SU-DHL-6 (cell line): ENCODE data around the gene RING1.

Experiments used
- H2AFZ ChIP-seq: fragments of 200-600 bp; sonication (generic); 2 replicates; pipeline ENCODE4 v1.6.1; 2014; ENCODE audit warnings: low read depth, mild to moderate bottlenecking, moderate library complexity, mixed read lengths, antibody characterized with exemption, low read length; ENCODE audit not compliant: severe bottlenecking
- H3F3A ChIP-seq: fragments of 200-600 bp; shearing (Covaris generic); 2 replicates; pipeline ENCODE4 v1.6.0; 2016; ENCODE audit warnings: antibody characterized with exemption, mild to moderate bottlenecking; ENCODE audit not compliant: insufficient read depth
- H3K27ac ChIP-seq: fragments of 200-600 bp; sonication (generic); 2 replicates; pipeline ENCODE4 v1.5.1; 2016; ENCODE audit warnings: low read depth, mild to moderate bottlenecking, low read length, moderate library complexity, mixed read lengths
- H3K27me3 ChIP-seq: fragments of 200-600 bp; sonication (generic), shearing (Covaris generic); 2 replicates; pipeline ENCODE4 v1.6.0; 2014; ENCODE audit warnings: mild to moderate bottlenecking, low read length
- H3K36me3 ChIP-seq: fragments of 200-600 bp; sonication (generic); 2 replicates; pipeline ENCODE4 v1.6.1; 2014; ENCODE audit warnings: mild to moderate bottlenecking, low read length, mixed read lengths
- H3K4me2 ChIP-seq: fragments of 300-600, 200-600 bp; shearing (Covaris generic), sonication (generic); 2 replicates; pipeline ENCODE4 v1.6.0; 2014; ENCODE audit warnings: low read length, low read depth, mild to moderate bottlenecking; ENCODE audit not compliant: poor library complexity, severe bottlenecking
- H3K4me3 ChIP-seq: fragments of 200-600 bp; sonication (generic); 2 replicates; pipeline ENCODE4 v1.5.1; 2014; ENCODE audit warnings: antibody characterized with exemption, low read length, mild to moderate bottlenecking, mixed read lengths; ENCODE audit not compliant: insufficient read depth, poor library complexity, severe bottlenecking
- H3K79me2 ChIP-seq: fragments of 200-600 bp; sonication (generic); 2 replicates; pipeline ENCODE4 v1.6.1; 2014; ENCODE audit warnings: mild to moderate bottlenecking, low read length, moderate library complexity; ENCODE audit not compliant: insufficient read depth
- H3K9ac ChIP-seq: fragments of 200-600 bp; sonication (generic); 2 replicates; pipeline ENCODE4 v1.7.0; 2014; ENCODE audit warnings: mild to moderate bottlenecking, low read length
- H3K9me2 ChIP-seq: fragments of 200-600 bp; sonication (generic); replicated peaks from 2 replicates; pipeline ENCODE4 v1.6.1; 2014; ENCODE audit warnings: low read length; ENCODE audit not compliant: insufficient read depth
- H3K9me3 ChIP-seq: fragments of 200-600 bp; sonication (generic); 2 replicates; pipeline ENCODE4 v1.6.1; 2014; ENCODE audit warnings: low read length, mixed read lengths; ENCODE audit not compliant: insufficient read depth
- H4K20me1 ChIP-seq: fragments of 200-600 bp; sonication (generic); 2 replicates; pipeline ENCODE4 v1.6.1; 2014; ENCODE audit warnings: low read depth, mild to moderate bottlenecking, antibody characterized with exemption, low read length, moderate library complexity, mixed read lengths
- CTCF ChIP-seq: fragments of 200-600 bp; sonication (generic); IDR thresholded peaks from one replicate; pipeline ENCODE4 v1.5.1; 2017; ENCODE audit warnings: antibody characterized with exemption, mild to moderate bottlenecking, low read length, moderate library complexity; ENCODE audit not compliant: insufficient read depth, poor library complexity, severe bottlenecking
- EZH2phosphoT487 ChIP-seq: fragments of 200-600 bp; sonication (generic), shearing (Covaris generic); conservative IDR thresholded peaks from 2 replicates; pipeline ENCODE4 v1.6.1; 2018; ENCODE audit warnings: mild to moderate bottlenecking, antibody characterized with exemption, low read length, moderate library complexity, mixed read lengths

Gene RING1

DNA sequence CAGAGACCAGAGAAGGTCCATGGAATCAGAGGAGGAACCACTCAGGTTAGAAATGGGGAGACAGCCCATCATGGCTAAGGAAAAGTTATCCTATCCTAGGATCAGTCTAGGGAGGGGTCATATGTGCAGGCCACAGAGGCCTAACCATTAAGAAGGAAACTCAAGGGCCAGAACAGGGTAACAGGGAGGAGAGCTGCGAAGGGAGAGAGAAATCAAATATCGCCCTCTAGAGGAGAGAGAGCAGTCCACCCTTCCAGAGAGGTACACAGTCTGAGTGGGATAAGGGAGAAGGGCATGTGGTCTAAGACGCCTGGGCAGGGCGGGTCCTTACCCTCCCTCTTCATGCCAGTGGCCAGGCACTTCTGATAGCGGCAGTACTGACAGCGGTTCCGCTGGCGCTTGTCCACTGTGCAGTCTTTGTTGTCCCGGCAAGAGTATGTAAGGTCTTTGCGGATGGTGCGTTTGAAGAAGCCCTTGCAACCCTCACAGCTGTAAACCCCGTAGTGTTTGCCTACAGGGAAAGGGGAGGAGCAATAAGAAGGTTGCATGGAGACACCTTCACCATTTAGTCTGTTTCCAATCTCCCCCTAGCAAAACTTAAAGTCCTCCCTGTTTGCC, 10.8 kb upstream of the RING1 start:
- H3K36me3 ChIP-seq, result peaks cover 10% of the 10 kb centered on the region
- no peaks in the 10 kb centered on the region for H3K9me2 ChIP-seq
- no peak overlapping the region for H3K4me2 ChIP-seq
- H3K9me3 ChIP-seq, result no peaks in the 10 kb centered on the region
- H3K27ac ChIP-seq, result no peak overlapping the region
- H3K79me2 ChIP-seq, result peaks cover 33% of the 10 kb centered on the region
- no peaks in the 10 kb centered on the region for H4K20me1 ChIP-seq
- H3K9ac ChIP-seq, result no peak overlapping the region
- no peak overlapping the region for H3K4me3 ChIP-seq
- H3F3A ChIP-seq, result peaks cover 25% of the 10 kb centered on the region
- H3K27me3 ChIP-seq, result no peaks in the 10 kb centered on the region
- TF ChIP-seq CTCF (peak; percentile 97), EZH2phosphoT487 (no peak)
- no peak overlapping the region for H2AFZ ChIP-seq

- Histone ChIP-seq H3K36me3 (peaks cover 13% of the 10 kb centered on the region), H3K9ac (no peak overlapping the region), H3K79me2 (peaks cover 33% of the 10 kb centered on the region), H2AFZ (no peak overlapping the region), H3K27ac (0 out of 2 replicates have a peak overlapping the region, but pooled peaks have one; percentile 2), H3K4me3 (no peak overlapping the region), H4K20me1 (no peaks in the 10 kb centered on the region), H3F3A (peaks cover 30% of the 10 kb centered on the region), H3K9me3 (no peaks in the 10 kb centered on the region), H3K4me2 (peak overlapping the region; percentile 73), H3K9me2 (no peaks in the 10 kb centered on the region), H3K27me3 (no peaks in the 10 kb centered on the region)
- TF ChIP-seq EZH2phosphoT487 (no peak), CTCF (no peak)
Observed at GRCh38 chr6:33198159-33198852, 10.0 kb upstream of the RING1 start.

DNA sequence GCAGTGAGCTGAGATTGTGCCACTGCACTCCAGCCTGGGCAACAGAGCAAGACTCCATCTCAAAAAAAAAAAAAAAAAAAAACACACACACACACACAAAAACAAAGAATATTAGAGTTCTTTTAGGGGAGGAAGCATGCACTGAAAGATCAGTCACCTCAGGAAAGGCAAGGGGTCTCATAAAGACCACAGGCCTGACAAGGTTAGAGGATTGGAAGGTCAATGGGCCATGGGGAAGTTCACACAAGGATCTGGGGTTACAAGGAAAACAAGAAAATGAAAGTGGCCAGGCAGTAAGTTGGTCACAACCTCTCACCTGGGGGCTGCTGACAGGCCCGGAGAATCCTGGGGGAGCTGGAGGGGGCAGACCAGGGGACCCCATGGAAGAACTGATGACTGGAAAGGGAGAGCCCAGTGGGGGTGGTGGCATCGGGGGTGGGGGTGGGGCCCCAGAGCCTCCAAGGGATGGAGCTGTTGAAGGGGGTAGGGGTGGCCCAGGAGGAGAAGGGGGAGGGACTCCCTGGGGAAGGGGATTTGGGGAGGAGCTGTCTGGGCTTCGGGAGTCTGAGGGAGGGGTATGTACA, 9.4 kb upstream of the RING1 start:
- Histone ChIP-seq H3K9ac (peak overlapping the region; percentile 85), H3K27ac (peak overlapping the region; percentile 83; the same call in 1 of the 2 replicates), H2AFZ (no peak overlapping the region), H3K36me3 (peaks cover 13% of the 10 kb centered on the region), H3F3A (peaks cover 37% of the 10 kb centered on the region), H3K4me3 (peak overlapping the region; percentile 97), H3K4me2 (peak overlapping the region; percentile 73), H4K20me1 (no peaks in the 10 kb centered on the region), H3K27me3 (no peaks in the 10 kb centered on the region), H3K9me3 (no peaks in the 10 kb centered on the region), H3K79me2 (peaks cover 33% of the 10 kb centered on the region), H3K9me2 (no peaks in the 10 kb centered on the region)
- TF ChIP-seq EZH2phosphoT487 (no peak), CTCF (no peak)
